HepG2 (cell line): ENCODE results near the gene THY1. TPM values are rescaled to one million over a fixed set of nuclear protein-coding genes. Genes with fewer than 3 reads are reported as not detected.

Source experiments
- ASH2L ChIP-seq: fragments of 300-600, 200-600 bp; sonication (generic); IDR thresholded peaks from 2 replicates; pipeline ENCODE4 v1.7.0; 2017; ENCODE audit warnings: low read depth, mild to moderate bottlenecking, moderate library complexity, mixed read lengths, low read length; ENCODE audit not compliant: insufficient read length
- FOXA1 ChIP-seq, 2 experiments: fragments of 450-650 bp in 1 of 2; sonication (generic) in 1 of 2; formaldehyde crosslinking in 1 of 2; IDR thresholded peaks; 2 replicates each; pipeline versions ENCODE4 v1.4.0 to v1.6.1; 2016 to 2020; ENCODE audit warnings: missing genetic modification reagents in 1 of 2
- GATAD2A ChIP-seq: IDR thresholded peaks from 2 replicates; pipeline ENCODE4 v1.6.1; 2016
- HNRNPL ChIP-seq: fragments of 200-400 bp; formaldehyde crosslinking; IDR thresholded peaks from 2 replicates; pipeline ENCODE4 v1.6.1; 2017; ENCODE audit warnings: mild to moderate bottlenecking, low read depth, low read length
- KDM5A ChIP-seq: fragments of 200-600 bp; sonication (generic); IDR thresholded peaks from 2 replicates; pipeline ENCODE4 v1.7.0; 2018; ENCODE audit warnings: antibody characterized with exemption, mild to moderate bottlenecking, low read length, borderline replicate concordance
- MTA1 ChIP-seq: sonication (generic); formaldehyde crosslinking; IDR thresholded peaks from 2 replicates; pipeline ENCODE4 v1.4.0; 2020; ENCODE audit warnings: missing genetic modification reagents, mild to moderate bottlenecking, borderline replicate concordance
- PITX1 ChIP-seq: sonication (generic); formaldehyde crosslinking; IDR thresholded peaks from 2 replicates; pipeline ENCODE4 v1.5.1; 2020; ENCODE audit warnings: mild to moderate bottlenecking, missing genetic modification reagents
- POGZ ChIP-seq: sonication (generic); formaldehyde crosslinking; IDR thresholded peaks from 2 replicates; pipeline ENCODE4 v1.4.0; 2020; ENCODE audit warnings: mild to moderate bottlenecking, missing genetic modification reagents
- SIX1 ChIP-seq: sonication (generic); formaldehyde crosslinking; IDR thresholded peaks from 2 replicates; pipeline ENCODE4 v1.4.0; 2020; ENCODE audit warnings: missing genetic modification reagents, borderline replicate concordance
- TGIF2 ChIP-seq: IDR thresholded peaks from 2 replicates; pipeline ENCODE4 v1.6.1; 2016; ENCODE audit warnings: control low read depth, missing compliant biosample characterization
- ZFP82 ChIP-seq: sonication (generic); formaldehyde crosslinking; IDR thresholded peaks from 2 replicates; pipeline ENCODE4 v1.5.1; 2020; ENCODE audit warnings: mild to moderate bottlenecking, missing genetic modification reagents, borderline replicate concordance
- ZNF101 ChIP-seq: sonication (generic); formaldehyde crosslinking; IDR thresholded peaks from 2 replicates; pipeline ENCODE4 v1.4.0; 2020; ENCODE audit warnings: mild to moderate bottlenecking, low read depth, missing genetic modification reagents, borderline replicate concordance
- ZNF136 ChIP-seq: sonication (generic); formaldehyde crosslinking; IDR thresholded peaks from 2 replicates; pipeline ENCODE4 v1.8.1; 2022; ENCODE audit warnings: low read depth, mild to moderate bottlenecking, moderate library complexity, missing genetic modification reagents
- ZNF557 ChIP-seq: sonication (generic); formaldehyde crosslinking; IDR thresholded peaks from 2 replicates; pipeline ENCODE4 v1.4.0; 2020; ENCODE audit warnings: missing genetic modification reagents
- ZNF687 ChIP-seq: sonication (generic); formaldehyde crosslinking; IDR thresholded peaks from 2 replicates; pipeline ENCODE4 v1.5.1; 2020; ENCODE audit warnings: mild to moderate bottlenecking, missing genetic modification reagents, moderate library complexity
- polyA plus RNA-seq, 8 experiments: library from polyadenylated mRNA; depleted of rRNA in 3 of 8; stranded (reverse) in 7 of 8; unstranded in 1 of 8; fragments of >200 nt; fragmentation: Illumina TruSeq in 4 of 8; extraction: Trizol in 4 of 8; gene quantifications; 2 replicates each; pipeline versions ENCODE4 v1.2.1 to v1.2.3, GENCODE V29; 2011 to 2016; ENCODE audit warnings: low read depth in 4 of 8, missing spikeins in 1 of 8, mixed read lengths in 1 of 8; ENCODE audit not compliant: insufficient read depth in 1 of 8
- total RNA-seq, 5 experiments: library from RNA; depleted of rRNA; stranded (reverse); fragments of >200 nt; fragmentation: Illumina TruSeq; extraction: Trizol; gene quantifications; 2 replicates each; pipeline ENCODE4 v1.2.3, GENCODE V29; 2016; ENCODE audit warnings: low read depth in 1 of 5
- TF ChIP-seq, protein P1 (sequence below): sonication (generic); formaldehyde crosslinking; IDR thresholded peaks from 2 replicates; pipeline ENCODE4 v1.4.0; 2020; ENCODE audit warnings: missing genetic modification reagents
- TF ChIP-seq, protein P2 (sequence below): sonication (generic); formaldehyde crosslinking; IDR thresholded peaks from 2 replicates; pipeline ENCODE4 v1.4.0; 2020; ENCODE audit warnings: missing genetic modification reagents, borderline replicate concordance

The THY1 gene
- total and polyA plus RNA-seq, 2 of the 13 experiments (the other 11 are each of a cell fraction or from before 2014, with no cell fraction given): not detected

- TF ChIP-seq, protein P1, sequence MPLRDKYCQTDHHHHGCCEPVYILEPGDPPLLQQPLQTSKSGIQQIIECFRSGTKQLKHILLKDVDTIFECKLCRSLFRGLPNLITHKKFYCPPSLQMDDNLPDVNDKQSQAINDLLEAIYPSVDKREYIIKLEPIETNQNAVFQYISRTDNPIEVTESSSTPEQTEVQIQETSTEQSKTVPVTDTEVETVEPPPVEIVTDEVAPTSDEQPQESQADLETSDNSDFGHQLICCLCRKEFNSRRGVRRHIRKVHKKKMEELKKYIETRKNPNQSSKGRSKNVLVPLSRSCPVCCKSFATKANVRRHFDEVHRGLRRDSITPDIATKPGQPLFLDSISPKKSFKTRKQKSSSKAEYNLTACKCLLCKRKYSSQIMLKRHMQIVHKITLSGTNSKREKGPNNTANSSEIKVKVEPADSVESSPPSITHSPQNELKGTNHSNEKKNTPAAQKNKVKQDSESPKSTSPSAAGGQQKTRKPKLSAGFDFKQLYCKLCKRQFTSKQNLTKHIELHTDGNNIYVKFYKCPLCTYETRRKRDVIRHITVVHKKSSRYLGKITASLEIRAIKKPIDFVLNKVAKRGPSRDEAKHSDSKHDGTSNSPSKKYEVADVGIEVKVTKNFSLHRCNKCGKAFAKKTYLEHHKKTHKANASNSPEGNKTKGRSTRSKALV (CRISPR knock-in tag): no peak
- TF ChIP-seq, protein P2, sequence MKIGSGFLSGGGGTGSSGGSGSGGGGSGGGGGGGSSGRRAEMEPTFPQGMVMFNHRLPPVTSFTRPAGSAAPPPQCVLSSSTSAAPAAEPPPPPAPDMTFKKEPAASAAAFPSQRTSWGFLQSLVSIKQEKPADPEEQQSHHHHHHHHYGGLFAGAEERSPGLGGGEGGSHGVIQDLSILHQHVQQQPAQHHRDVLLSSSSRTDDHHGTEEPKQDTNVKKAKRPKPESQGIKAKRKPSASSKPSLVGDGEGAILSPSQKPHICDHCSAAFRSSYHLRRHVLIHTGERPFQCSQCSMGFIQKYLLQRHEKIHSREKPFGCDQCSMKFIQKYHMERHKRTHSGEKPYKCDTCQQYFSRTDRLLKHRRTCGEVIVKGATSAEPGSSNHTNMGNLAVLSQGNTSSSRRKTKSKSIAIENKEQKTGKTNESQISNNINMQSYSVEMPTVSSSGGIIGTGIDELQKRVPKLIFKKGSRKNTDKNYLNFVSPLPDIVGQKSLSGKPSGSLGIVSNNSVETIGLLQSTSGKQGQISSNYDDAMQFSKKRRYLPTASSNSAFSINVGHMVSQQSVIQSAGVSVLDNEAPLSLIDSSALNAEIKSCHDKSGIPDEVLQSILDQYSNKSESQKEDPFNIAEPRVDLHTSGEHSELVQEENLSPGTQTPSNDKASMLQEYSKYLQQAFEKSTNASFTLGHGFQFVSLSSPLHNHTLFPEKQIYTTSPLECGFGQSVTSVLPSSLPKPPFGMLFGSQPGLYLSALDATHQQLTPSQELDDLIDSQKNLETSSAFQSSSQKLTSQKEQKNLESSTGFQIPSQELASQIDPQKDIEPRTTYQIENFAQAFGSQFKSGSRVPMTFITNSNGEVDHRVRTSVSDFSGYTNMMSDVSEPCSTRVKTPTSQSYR (CRISPR knock-in tag): peak; percentile 70; the same call in 1 of the 2 replicates
- TF ChIP-seq HNRNPL (peak; percentile 83), ZFP82 (CRISPR knock-in tag) (no peak), GATAD2A (CRISPR knock-in tag) (no peak), FOXA1 (IDR thresholded peaks at IDR 0.05) (no peak), FOXA1 (CRISPR knock-in tag; IDR thresholded peaks at IDR 0.05) (no peak), PITX1 (CRISPR knock-in tag) (peak; percentile 14; the same call in 1 of the 2 replicates), KDM5A (no peak), TGIF2 (CRISPR knock-in tag) (no peak), ZNF101 (CRISPR knock-in tag) (no peak), MTA1 (CRISPR knock-in tag) (peak; percentile 66; the same call in 1 of the 2 replicates), POGZ (CRISPR knock-in tag) (no peak), ZNF557 (CRISPR knock-in tag) (no peak), SIX1 (CRISPR knock-in tag) (no peak), ASH2L (no peak), ZNF687 (CRISPR knock-in tag) (peak; percentile 54), ZNF136 (CRISPR knock-in tag) (no peak)
Measured at GRCh38 chr11:119373059-119373920, 49.7 kb downstream of the THY1 start (continued).
